Osteoblast (primary cell): ENCODE data around the gene PIK3R6. TPM values are rescaled to one million over a fixed set of nuclear protein-coding genes. Genes with fewer than 3 reads are reported as not detected.
A peak's percentile ranks its signal among the peaks of the same experiment; 100 is the strongest.

Source experiments
- DNase-seq: peaks from one replicate; pipeline ENCODE4 v3.0.0; 2011; ENCODE audit warnings: low spot score, mixed read lengths; ENCODE audit not compliant: insufficient read length; ENCODE audit errors: missing footprints
- H2AFZ ChIP-seq: 2 replicates; pipeline ENCODE4 v1.6.0; 2011; ENCODE audit warnings: mild to moderate bottlenecking, low read length
- H3K27ac ChIP-seq: 2 replicates; pipeline ENCODE4 v1.5.1; 2011; ENCODE audit warnings: mild to moderate bottlenecking, low read depth, low read length, moderate library complexity
- H3K27me3 ChIP-seq: 2 replicates; pipeline ENCODE4 v1.6.0; 2012; ENCODE audit warnings: mild to moderate bottlenecking, control low read depth, inconsistent platforms, low read length, moderate library complexity; ENCODE audit not compliant: insufficient read depth
- H3K36me3 ChIP-seq: 2 replicates; pipeline ENCODE4 v1.5.1; 2011; ENCODE audit warnings: mild to moderate bottlenecking, low read length, control low read depth, moderate library complexity; ENCODE audit not compliant: insufficient read depth
- H3K4me1 ChIP-seq: 2 replicates; pipeline ENCODE4 v1.5.1; 2011; ENCODE audit warnings: mild to moderate bottlenecking, low read length, control low read depth, moderate library complexity; ENCODE audit not compliant: insufficient read depth
- H3K4me2 ChIP-seq: 2 replicates; pipeline ENCODE4 v1.6.0; 2011; ENCODE audit warnings: mild to moderate bottlenecking, low read length; ENCODE audit not compliant: insufficient read depth
- H3K4me3 ChIP-seq: fragments of 200-600 bp; sonication (generic); 3 replicates; pipeline ENCODE4 v1.5.1; 2012; ENCODE audit warnings: mild to moderate bottlenecking, low read length, inconsistent platforms; ENCODE audit not compliant: insufficient read depth
- H3K79me2 ChIP-seq: 2 replicates; pipeline ENCODE4 v1.6.0; 2012; ENCODE audit warnings: mild to moderate bottlenecking, low read length, control low read depth, inconsistent platforms; ENCODE audit not compliant: insufficient read depth
- H3K9me3 ChIP-seq: 2 replicates; pipeline ENCODE4 v1.5.1; 2011; ENCODE audit warnings: low read depth, low read length, control low read depth
- H4K20me1 ChIP-seq: 2 replicates; pipeline ENCODE4 v1.6.0; 2012; ENCODE audit warnings: mild to moderate bottlenecking, low read length, control low read depth; ENCODE audit not compliant: insufficient read depth
- CTCF ChIP-seq: IDR thresholded peaks from 2 replicates; pipeline ENCODE4 v1.5.1; 2011; ENCODE audit warnings: mild to moderate bottlenecking, low read depth, low read length, moderate library complexity; ENCODE audit errors: extremely low read depth
- total RNA-seq: library from RNA; depleted of rRNA; stranded (reverse); fragments of >200 nt; gene quantifications from 2 replicates; pipeline ENCODE4 v1.2.3, GENCODE V29; 2012

PIK3R6 gene
- total RNA-seq, 1 donor = not detected

DNA sequence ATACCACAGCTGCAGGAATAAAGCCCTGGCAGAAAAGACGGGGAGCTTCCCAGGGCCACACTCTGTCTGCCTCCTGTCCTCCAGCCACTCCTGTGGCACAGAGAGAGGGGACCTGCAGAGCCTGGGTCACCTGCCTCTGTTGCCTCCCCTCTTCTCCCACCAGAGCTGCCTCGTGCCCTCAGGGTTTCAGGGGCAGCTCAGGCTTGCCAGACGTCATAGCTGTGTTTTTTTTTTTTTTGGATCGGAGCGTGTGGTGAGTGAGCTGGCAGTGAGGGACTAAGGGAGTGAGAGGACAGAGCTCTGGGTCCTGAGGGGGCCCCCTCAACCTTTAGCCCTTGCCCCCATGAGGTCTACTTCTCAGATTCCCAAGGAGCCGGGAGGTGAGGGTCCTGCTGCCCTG is 2.1 kb downstream of the PIK3R6 start:
- TF ChIP-seq CTCF = no peak
- no peak overlapping the region for H3K4me2 ChIP-seq
- peaks cover 22% of the 10 kb centered on the region for H3K27me3 ChIP-seq
- H3K27ac ChIP-seq = no peak overlapping the region
- no peaks in the 10 kb centered on the region for H3K4me1 ChIP-seq
- no peaks in the 10 kb centered on the region for H3K79me2 ChIP-seq
- no peaks in the 10 kb centered on the region for H4K20me1 ChIP-seq
- H3K9me3 ChIP-seq = no peaks in the 10 kb centered on the region
- no peak overlapping the region for H3K4me3 ChIP-seq
- H3K36me3 ChIP-seq = no peaks in the 10 kb centered on the region
- DNase-seq = no peak
- H2AFZ ChIP-seq = no peak overlapping the region

- DNase-seq = peak; percentile 54
- Histone ChIP-seq H3K36me3 (no peaks in the 10 kb centered on the region), H3K9me3 (no peaks in the 10 kb centered on the region), H3K4me2 (no peak overlapping the region), H3K4me3 (no peak overlapping the region), H3K27me3 (peaks cover 4% of the 10 kb centered on the region), H3K79me2 (no peaks in the 10 kb centered on the region), H3K27ac (no peak overlapping the region), H2AFZ (no peak overlapping the region), H3K4me1 (peaks cover 26% of the 10 kb centered on the region), H4K20me1 (no peaks in the 10 kb centered on the region)
- TF ChIP-seq CTCF = no peak
Measured at GRCh38 chr17:8862213-8863056, 5.0 kb downstream of the PIK3R6 start.

DNA sequence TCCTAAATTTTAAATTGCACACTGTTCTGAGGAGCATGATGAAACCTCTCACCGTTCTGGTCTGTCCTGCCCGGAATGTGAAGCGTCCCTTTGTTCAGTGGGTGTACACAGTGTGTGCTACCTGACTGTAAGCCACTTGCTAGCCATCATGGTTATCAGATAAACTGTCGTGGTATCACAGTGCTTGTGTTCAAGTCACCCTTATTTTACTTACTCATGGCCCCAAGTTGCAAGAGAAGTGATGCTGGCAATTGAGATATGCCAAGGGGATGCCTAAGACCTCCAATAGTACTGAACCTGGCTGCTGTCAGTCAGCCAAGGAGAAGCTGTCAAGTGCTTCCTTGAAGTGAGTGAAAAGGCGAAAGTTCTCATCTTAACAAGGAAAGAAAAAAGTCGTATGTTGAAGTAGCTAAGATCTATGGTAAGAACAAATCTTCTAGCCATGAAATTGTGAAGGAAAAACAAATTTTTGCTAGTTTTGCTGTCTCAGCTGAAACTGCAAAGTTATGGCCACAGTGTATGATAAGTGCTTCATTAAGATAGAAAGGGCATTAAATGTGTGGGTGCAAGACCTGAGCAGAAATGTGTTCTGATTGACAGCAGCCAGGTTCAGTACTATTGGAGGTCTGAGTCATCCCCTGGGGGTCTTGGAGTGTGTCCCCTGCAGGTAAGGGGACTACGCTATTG is 5.8 kb downstream of the PIK3R6 start:
- no peak for DNase-seq
- no peaks in the 10 kb centered on the region for H3K79me2 ChIP-seq
- H3K4me2 ChIP-seq = no peak overlapping the region
- no peak for TF ChIP-seq CTCF
- no peaks in the 10 kb centered on the region for H3K9me3 ChIP-seq
- no peak overlapping the region for H3K4me3 ChIP-seq
- peaks cover 34% of the 10 kb centered on the region for H3K4me1 ChIP-seq
- H2AFZ ChIP-seq = no peak overlapping the region
- H4K20me1 ChIP-seq = no peaks in the 10 kb centered on the region
- H3K36me3 ChIP-seq = no peaks in the 10 kb centered on the region
- H3K27me3 ChIP-seq = no peaks in the 10 kb centered on the region
- H3K27ac ChIP-seq = no peak overlapping the region

- H4K20me1 ChIP-seq = no peaks in the 10 kb centered on the region
- peak overlapping the region; percentile 82 for H3K27ac ChIP-seq
- H3K4me2 ChIP-seq = peak overlapping the region; percentile 25
- H2AFZ ChIP-seq = no peak overlapping the region
- TF ChIP-seq CTCF = no peak
- H3K27me3 ChIP-seq = no peaks in the 10 kb centered on the region
- no peak overlapping the region for H3K4me3 ChIP-seq
- no peaks in the 10 kb centered on the region for H3K9me3 ChIP-seq
- H3K36me3 ChIP-seq = no peaks in the 10 kb centered on the region
- H3K79me2 ChIP-seq = no peaks in the 10 kb centered on the region
- peaks cover 40% of the 10 kb centered on the region for H3K4me1 ChIP-seq
- DNase-seq = no peak
Measured at GRCh38 chr17:8859804-8860430, 7.6 kb downstream of the PIK3R6 start.
